Upper lobe of left lung (tissue), 6 donors: ENCODE measurements around the gene DTNB. TPM values are rescaled to one million over a fixed set of nuclear protein-coding genes. Genes with fewer than 3 reads are reported as not detected.

Experiments used
- ATAC-seq, 2 donors: fragments of 200-7000 bp; cut with Tn5 transposase; one replicate each; pipeline ENCODE4 v1.9.1; 2022; ENCODE audit warnings: mild to moderate bottlenecking in 2 of 2, moderate library complexity in 2 of 2; ENCODE audit not compliant: low FRiP score in 2 of 2
- DNase-seq, 2 donors: peaks; one replicate each; pipeline ENCODE4 v3.0.0-alpha.2; 2019 to 2020
- H3K27ac ChIP-seq, 4 donors: fragments of 200-600 bp; sonication (generic); one replicate each; pipeline ENCODE4 v1.5.1; 2016 to 2019
- H3K27me3 ChIP-seq, 4 donors: fragments of 200-600 bp; sonication (generic); one replicate each; pipeline ENCODE4 v1.5.1; 2017 to 2019
- H3K36me3 ChIP-seq, 4 donors: fragments of 200-600 bp; sonication (generic); one replicate each; pipeline ENCODE4 v1.5.1; 2016 to 2019
- H3K4me1 ChIP-seq, 4 donors: fragments of 200-600 bp; sonication (generic); one replicate each; pipeline ENCODE4 v1.5.1; 2018 to 2019
- H3K4me3 ChIP-seq, 4 donors: fragments of 200-600 bp; sonication (generic); one replicate each; pipeline ENCODE4 v1.5.1; 2017 to 2019; ENCODE audit warnings: mild to moderate bottlenecking in 2 of 4, moderate library complexity in 1 of 4
- H3K9me3 ChIP-seq, 4 donors: fragments of 200-600 bp; sonication (generic); one replicate each; pipeline ENCODE4 v1.5.1; 2018 to 2019
- EP300 ChIP-seq, 4 donors: sonication (generic); formaldehyde crosslinking; IDR thresholded peaks; one replicate each; pipeline ENCODE4 v1.5.1; 2017; ENCODE audit warnings: antibody characterized with exemption in 4 of 4, control low read depth in 2 of 4
- POLR2A ChIP-seq, 4 donors: fragments of 450-650 bp; IDR thresholded peaks; one replicate each; pipeline ENCODE4 v1.5.1; 2016 to 2017; ENCODE audit warnings: antibody characterized with exemption in 4 of 4, mild to moderate bottlenecking in 2 of 4
- POLR2AphosphoS5 ChIP-seq, 2 donors: sonication (generic); formaldehyde crosslinking; IDR thresholded peaks; one replicate each; pipeline ENCODE4 v1.5.1; 2017; ENCODE audit warnings: antibody characterized with exemption in 2 of 2
- WGBS, 2 donors: methylation state at CpG; one replicate each; pipeline ENCODE4 v1.1.5; 2017 to 2018; 5-methylcytosine and 5-hydroxymethylcytosine counted together
- total RNA-seq, 6 donors: library from RNA; depleted of rRNA in 4 of 6; stranded (reverse); fragments of >200 nt in 4 of 6; gene quantifications; one replicate each; pipeline versions ENCODE4 v1.1.0 to v1.2.1, GENCODE V29; 2016 to 2021
- TF ChIP-seq, protein P1 (sequence below), 6 experiments: fragments of 450-650 bp in 4 of 6; fragments of 200-600 bp in 2 of 6; sonication (generic) in 2 of 6; IDR thresholded peaks; one replicate each; pipeline ENCODE4 v1.5.1; 2016 to 2019; ENCODE audit warnings: antibody characterized with exemption in 6 of 6
- donor health status: DM: no; HTN: no; CAD: no; lungs with moderate emphysema.
- donor health status: DM: no; HTN: yes; CAD: no; lungs with severe emphysema.

DTNB gene
- total RNA-seq, 6 donors from 2014 or later: 19.3 to 59.7 (median 25.6) TPM

DNA sequence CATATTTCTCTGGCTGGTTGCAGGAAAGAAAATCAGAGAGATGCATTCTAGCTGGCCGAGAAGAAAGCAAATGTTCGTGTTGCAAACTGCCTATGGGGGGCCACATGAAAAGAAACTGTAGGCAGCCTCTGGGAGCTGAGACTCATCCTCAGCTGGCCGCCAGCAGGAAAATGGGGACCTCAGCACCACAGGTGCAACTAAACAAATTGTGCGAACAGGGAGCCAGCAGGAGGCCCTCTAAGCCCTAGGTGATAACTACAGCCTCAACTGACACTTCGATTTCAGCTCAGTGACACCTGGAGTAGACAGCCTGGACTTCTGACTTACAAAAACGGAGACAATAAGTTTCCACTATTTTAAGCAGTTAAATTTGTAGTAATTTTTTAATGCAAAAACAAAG lies 107.3 kb downstream of the DTNB start:
- Histone ChIP-seq H3K4me3 (no peak overlapping the region), H3K9me3 (no peaks in the 10 kb centered on the region), H3K36me3 (no peaks in the 10 kb centered on the region), H3K27me3 (no peaks in the 10 kb centered on the region), H3K4me1 (peaks cover 0 to 8% (median 3%) of the 10 kb centered on the region in 4 donors), H3K27ac (no peak overlapping the region)
- 93% methylated on average over 6 of the region's 6 CpGs for WGBS, 2 donors
- TF ChIP-seq POLR2AphosphoS5 (IDR thresholded peaks at IDR 0.05) (no peak), EP300 (IDR thresholded peaks at IDR 0.05) (no peak), POLR2A (IDR thresholded peaks at IDR 0.05) (no peak)
- TF ChIP-seq, protein P1, sequence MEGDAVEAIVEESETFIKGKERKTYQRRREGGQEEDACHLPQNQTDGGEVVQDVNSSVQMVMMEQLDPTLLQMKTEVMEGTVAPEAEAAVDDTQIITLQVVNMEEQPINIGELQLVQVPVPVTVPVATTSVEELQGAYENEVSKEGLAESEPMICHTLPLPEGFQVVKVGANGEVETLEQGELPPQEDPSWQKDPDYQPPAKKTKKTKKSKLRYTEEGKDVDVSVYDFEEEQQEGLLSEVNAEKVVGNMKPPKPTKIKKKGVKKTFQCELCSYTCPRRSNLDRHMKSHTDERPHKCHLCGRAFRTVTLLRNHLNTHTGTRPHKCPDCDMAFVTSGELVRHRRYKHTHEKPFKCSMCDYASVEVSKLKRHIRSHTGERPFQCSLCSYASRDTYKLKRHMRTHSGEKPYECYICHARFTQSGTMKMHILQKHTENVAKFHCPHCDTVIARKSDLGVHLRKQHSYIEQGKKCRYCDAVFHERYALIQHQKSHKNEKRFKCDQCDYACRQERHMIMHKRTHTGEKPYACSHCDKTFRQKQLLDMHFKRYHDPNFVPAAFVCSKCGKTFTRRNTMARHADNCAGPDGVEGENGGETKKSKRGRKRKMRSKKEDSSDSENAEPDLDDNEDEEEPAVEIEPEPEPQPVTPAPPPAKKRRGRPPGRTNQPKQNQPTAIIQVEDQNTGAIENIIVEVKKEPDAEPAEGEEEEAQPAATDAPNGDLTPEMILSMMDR (IDR thresholded peaks at IDR 0.05): no peak
- ATAC-seq (no peak), DNase-seq (no peak)

GRCh38 chr2:25561136-25561850 lies 112.1 kb downstream of the DTNB start:
- peaks cover 0 to 4% (median 0%) of the 10 kb centered on the region in 4 donors for H3K4me1 ChIP-seq
- H3K27me3 ChIP-seq: no peaks in the 10 kb centered on the region
- no peak for DNase-seq
- H3K27ac ChIP-seq: no peak overlapping the region
- TF ChIP-seq, protein P1 (IDR thresholded peaks at IDR 0.05): no peak
- TF ChIP-seq POLR2AphosphoS5 (IDR thresholded peaks at IDR 0.05) (no peak), POLR2A (IDR thresholded peaks at IDR 0.05) (no peak), EP300 (IDR thresholded peaks at IDR 0.05) (no peak)
- H3K4me3 ChIP-seq: no peak overlapping the region
- 88 to 94% methylated on average over 5 of the region's 5 CpGs for WGBS, 2 donors
- no peaks in the 10 kb centered on the region for H3K9me3 ChIP-seq
- H3K36me3 ChIP-seq: no peaks in the 10 kb centered on the region
- no peak for ATAC-seq

DNA sequence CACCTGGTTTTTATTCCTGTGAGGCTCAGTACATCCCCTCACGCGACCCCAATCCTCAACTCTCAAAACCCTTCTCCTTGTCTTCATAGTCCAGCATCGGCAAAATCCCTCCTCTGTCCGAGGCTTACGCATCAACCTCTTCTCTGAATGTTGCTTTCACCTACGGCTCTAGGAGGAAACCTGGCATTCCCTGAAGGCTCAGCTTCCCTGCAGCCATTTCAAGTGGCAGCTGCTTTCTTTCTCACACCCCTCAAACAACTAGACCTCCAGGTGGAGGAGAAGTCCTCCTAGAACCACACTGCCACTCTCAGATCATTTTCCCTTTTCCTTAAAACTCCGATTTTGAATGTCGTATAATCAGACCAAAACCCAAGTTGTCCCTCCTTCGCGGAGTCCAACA lies 114.2 kb downstream of the DTNB start:
- Histone ChIP-seq H3K4me1 (peaks cover 0 to 4% (median 0%) of the 10 kb centered on the region in 4 donors), H3K27ac (no peak overlapping the region), H3K36me3 (no peaks in the 10 kb centered on the region), H3K27me3 (no peaks in the 10 kb centered on the region), H3K4me3 (no peak overlapping the region), H3K9me3 (no peaks in the 10 kb centered on the region)
- ATAC-seq (no peak), DNase-seq (no peak)
- no peak for TF ChIP-seq POLR2AphosphoS5 (IDR thresholded peaks at IDR 0.05)
- TF ChIP-seq, protein P1 (IDR thresholded peaks at IDR 0.05): no peak
- no peak for TF ChIP-seq EP300 (IDR thresholded peaks at IDR 0.05)
- no peak for TF ChIP-seq POLR2A (IDR thresholded peaks at IDR 0.05)
- WGBS, 2 donors: 95 to 96% methylated on average over 10 of the region's 10 CpGs

DNA sequence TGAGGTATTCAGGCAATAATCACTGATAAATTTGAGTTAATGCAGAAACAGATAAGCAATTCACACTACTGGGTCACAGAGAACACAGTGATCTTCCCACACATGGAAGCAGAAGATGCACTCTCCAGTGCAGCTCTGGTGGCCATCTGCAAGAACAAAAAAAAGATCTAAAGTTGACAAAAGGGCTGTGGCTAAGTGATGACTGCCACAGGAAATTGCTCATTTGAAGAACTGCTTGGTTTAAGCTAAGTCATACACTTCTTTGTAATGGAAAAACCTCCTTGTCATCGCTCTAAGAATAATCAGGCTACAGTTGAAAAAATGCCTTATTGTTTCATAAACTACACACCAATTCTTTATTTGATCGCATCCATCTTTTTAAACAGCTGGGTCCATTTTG lies 115.1 kb downstream of the DTNB start:
- Histone ChIP-seq H3K27me3 (no peaks in the 10 kb centered on the region), H3K4me3 (no peak overlapping the region), H3K4me1 (peaks cover 0 to 4% (median 0%) of the 10 kb centered on the region in 4 donors), H3K9me3 (no peaks in the 10 kb centered on the region), H3K27ac (no peak overlapping the region), H3K36me3 (no peaks in the 10 kb centered on the region)
- WGBS, 2 donors: 43 to 62% methylated on average over 2 of the region's 2 CpGs
- no peak for DNase-seq
- no peak for TF ChIP-seq POLR2A (IDR thresholded peaks at IDR 0.05)
- TF ChIP-seq, protein P1 (IDR thresholded peaks at IDR 0.05): no peak
- TF ChIP-seq EP300 (IDR thresholded peaks at IDR 0.05): no peak
- TF ChIP-seq POLR2AphosphoS5 (IDR thresholded peaks at IDR 0.05): no peak
- peak; percentile 53 to 81 for ATAC-seq
